Measurements from ENCODE around the gene OR52W1.

DNA sequence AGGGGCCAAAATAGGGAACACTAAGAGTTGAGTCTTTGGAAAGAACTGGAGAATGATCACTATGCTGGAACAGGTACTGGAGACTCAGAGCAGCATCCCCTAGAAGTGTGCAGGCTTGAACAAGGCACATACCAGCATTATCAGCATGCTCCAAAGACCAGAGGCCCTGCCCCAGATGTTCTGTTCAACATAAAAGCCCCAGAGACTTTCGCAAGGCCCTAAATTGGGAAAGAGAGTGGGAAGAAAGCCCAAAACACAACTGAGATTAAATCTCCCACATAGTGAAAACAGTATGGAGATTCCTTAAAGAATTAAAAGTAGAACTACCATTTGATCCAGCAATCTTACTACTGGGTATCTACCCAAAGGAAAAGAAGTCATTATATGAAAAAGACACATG is 49.2 kb downstream of the OR52W1 start:
- TF ChIP-seq, protein P1, sequence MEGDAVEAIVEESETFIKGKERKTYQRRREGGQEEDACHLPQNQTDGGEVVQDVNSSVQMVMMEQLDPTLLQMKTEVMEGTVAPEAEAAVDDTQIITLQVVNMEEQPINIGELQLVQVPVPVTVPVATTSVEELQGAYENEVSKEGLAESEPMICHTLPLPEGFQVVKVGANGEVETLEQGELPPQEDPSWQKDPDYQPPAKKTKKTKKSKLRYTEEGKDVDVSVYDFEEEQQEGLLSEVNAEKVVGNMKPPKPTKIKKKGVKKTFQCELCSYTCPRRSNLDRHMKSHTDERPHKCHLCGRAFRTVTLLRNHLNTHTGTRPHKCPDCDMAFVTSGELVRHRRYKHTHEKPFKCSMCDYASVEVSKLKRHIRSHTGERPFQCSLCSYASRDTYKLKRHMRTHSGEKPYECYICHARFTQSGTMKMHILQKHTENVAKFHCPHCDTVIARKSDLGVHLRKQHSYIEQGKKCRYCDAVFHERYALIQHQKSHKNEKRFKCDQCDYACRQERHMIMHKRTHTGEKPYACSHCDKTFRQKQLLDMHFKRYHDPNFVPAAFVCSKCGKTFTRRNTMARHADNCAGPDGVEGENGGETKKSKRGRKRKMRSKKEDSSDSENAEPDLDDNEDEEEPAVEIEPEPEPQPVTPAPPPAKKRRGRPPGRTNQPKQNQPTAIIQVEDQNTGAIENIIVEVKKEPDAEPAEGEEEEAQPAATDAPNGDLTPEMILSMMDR (IDR thresholded peaks at IDR 0.05; ENCODE audit: low read depth, low read length), result no peak
- no peak for TF ChIP-seq EZH2phosphoT487 (IDR thresholded peaks at IDR 0.05; ENCODE audit: low read depth)

Data from OCI-LY3 (cell line).